IPS-NIHi7 (cell line): ENCODE results near the gene LMO7.
"Not testable (repeated sequence)": the region's sequence is repeated elsewhere in the genome, so short reads cannot be mapped to it uniquely, and the experiment has no call there.

Experiments
- DNase-seq: peaks from one replicate; pipeline ENCODE4 v3.0.0; 2012; ENCODE audit warnings: mixed read lengths; ENCODE audit errors: extremely low spot score

LMO7 gene

GRCh38 chr13:75699062-75699461 is 62.9 kb downstream of the LMO7 start:
- no peak for DNase-seq

GRCh38 chr13:75699717-75700116 is 63.6 kb downstream of the LMO7 start:
- DNase-seq: not testable (repeated sequence)

- DNase-seq: no peak
These were observed 64.4 kb downstream of the LMO7 start for GRCh38 chr13:75700552-75700951.

GRCh38 chr13:75702476-75702875 is 66.3 kb downstream of the LMO7 start:
- DNase-seq: no peak

GRCh38 chr13:75703769-75704168 is 67.6 kb downstream of the LMO7 start:
- no peak for DNase-seq

- DNase-seq: no peak
These were observed 68.2 kb downstream of the LMO7 start for GRCh38 chr13:75704194-75704926.

DNA sequence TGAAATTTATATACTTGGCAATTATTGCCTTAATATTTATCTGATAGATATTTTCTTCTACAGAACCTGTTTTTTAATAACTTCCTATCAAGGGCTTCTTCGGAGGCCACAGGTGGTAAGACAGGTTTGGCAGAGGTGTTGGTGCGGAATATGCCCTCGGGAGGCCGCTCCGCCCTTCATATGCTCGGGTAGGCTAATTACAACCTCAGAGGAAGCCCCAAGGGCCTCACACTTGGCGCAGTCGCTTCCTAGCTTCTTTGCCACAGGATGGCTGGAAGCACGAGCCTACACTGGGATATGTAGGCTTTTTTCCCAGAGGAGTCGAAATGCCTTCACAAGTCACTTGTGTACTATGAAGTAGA is 68.8 kb downstream of the LMO7 start:
- DNase-seq: peak; percentile 23

DNA sequence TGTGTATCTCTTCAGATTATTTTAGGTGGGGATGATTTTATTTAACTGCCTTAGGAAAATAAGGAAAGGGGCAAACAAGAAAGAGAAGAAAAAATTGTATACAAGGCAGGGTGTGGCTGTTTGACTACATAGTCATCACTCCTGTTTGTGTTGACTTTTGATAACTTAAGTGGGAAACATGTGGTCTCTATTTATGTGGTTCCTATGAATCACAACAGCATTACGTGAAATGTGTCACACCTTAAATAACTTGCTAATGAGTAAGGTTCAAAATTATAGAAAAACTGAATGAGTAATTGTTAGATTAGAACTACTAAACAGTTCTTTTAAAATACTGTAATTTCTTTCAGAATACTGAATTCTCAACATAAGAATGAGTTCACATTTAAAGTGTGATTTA is 69.3 kb downstream of the LMO7 start:
- DNase-seq: no peak

GRCh38 chr13:75705908-75706307 is 69.8 kb downstream of the LMO7 start:
- DNase-seq: no peak

- no peak for DNase-seq
These were observed 77.7 kb downstream of the LMO7 start for GRCh38 chr13:75713852-75714251.

- DNase-seq: no peak
These were observed 79.7 kb downstream of the LMO7 start for GRCh38 chr13:75715601-75716523.

DNA sequence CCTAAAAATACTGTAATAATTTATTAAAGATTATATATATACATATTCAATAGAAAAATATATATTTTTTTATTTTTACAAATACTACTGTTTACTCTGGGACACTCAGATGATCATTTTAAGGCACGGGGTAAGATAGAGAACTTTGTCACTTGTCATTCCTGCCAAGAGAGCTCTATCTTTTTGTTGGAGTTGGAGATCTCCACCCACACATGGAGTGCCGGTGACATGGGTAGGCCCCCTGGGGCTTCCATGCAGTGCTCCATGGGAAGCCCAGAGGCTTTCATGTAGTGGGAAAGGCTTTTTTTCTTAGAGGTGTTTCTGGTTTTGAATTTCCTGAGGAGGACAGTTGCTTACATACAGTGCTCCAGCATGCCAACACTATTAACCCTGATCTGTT is 81.4 kb downstream of the LMO7 start:
- DNase-seq: no peak

- DNase-seq: no peak
These were observed 85.2 kb downstream of the LMO7 start for GRCh38 chr13:75721307-75721706.

DNA sequence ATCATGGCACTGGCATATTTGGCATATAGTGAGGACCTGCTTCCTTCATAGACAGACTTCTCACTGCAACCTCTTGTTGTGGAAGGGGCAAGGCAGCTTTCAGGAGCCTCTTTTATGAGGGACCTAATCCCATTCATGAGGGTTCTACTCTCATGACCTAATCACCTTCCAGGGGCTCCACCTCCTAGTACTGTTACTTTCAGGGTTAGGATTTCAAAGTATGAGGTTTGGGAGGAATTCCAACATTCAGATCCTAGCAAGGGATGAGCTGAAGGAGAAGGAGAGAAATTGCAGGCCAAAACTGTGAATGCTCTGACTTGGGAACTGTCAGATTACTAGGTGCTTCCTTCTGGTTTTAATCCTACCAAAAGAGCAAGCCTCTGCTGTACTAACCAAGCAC is 87.8 kb downstream of the LMO7 start:
- no peak for DNase-seq

- DNase-seq: no peak
These were observed 88.8 kb downstream of the LMO7 start for GRCh38 chr13:75724752-75725517.

- no peak for DNase-seq
These were observed 89.6 kb downstream of the LMO7 start for GRCh38 chr13:75725736-75726135.

GRCh38 chr13:75726306-75726705 is 90.2 kb downstream of the LMO7 start:
- DNase-seq: no peak

GRCh38 chr13:75733113-75733512 is 97.0 kb downstream of the LMO7 start:
- not testable (repeated sequence) for DNase-seq

GRCh38 chr13:75736173-75736572 is 100.0 kb downstream of the LMO7 start:
- DNase-seq: no peak

GRCh38 chr13:75738841-75739240 is 102.7 kb downstream of the LMO7 start:
- DNase-seq: no peak

GRCh38 chr13:75739244-75739868 is 103.2 kb downstream of the LMO7 start:
- DNase-seq: no peak

GRCh38 chr13:75740031-75740430 is 103.9 kb downstream of the LMO7 start:
- no peak for DNase-seq
